IMR-90 (cell line): ENCODE measurements around the gene ACAP2. TPM values are rescaled to one million over a fixed set of nuclear protein-coding genes. Genes with fewer than 3 reads are reported as not detected.

ENCODE experiments used
- ATAC-seq: fragments of 200-7000 bp; cut with Tn5 transposase; 2 replicates; pipeline ENCODE4 v1.9.1; 2020; ENCODE audit warnings: low read depth, mild to moderate bottlenecking, moderate library complexity
- BruUV-seq: library from RNA; stranded (reverse); fragments of 400-500 nt; replicated peaks from 2 replicates; lab custom pipeline; 2021; lab: Mats Ljungman, UMichigan
- CTCF ChIA-PET: fragments of 300-600 bp; formaldehyde crosslinking; extraction: SDS; loops from one replicate; lab custom pipeline; 2021; ENCODE audit warnings: antibody characterized with exemption; lab: Yijun Ruan, JAX
- POLR2A ChIA-PET: fragments of 300-600 bp; sonication (Branson Sonifier 250); formaldehyde crosslinking; loops from one replicate; lab custom pipeline; 2022; ENCODE audit warnings: antibody characterized with exemption; ENCODE audit not compliant: unreplicated experiment; lab: Charles Lee
- DNase-seq: peaks from one replicate; pipeline ENCODE4 v3.0.0; 2013
- H2AFZ ChIP-seq: replicated peaks from 2 replicates; pipeline ENCODE3; 2013; ENCODE audit warnings: low read length, mild to moderate bottlenecking; ENCODE audit not compliant: poor library complexity
- H2AK5ac ChIP-seq: 2 replicates; pipeline ENCODE4 v1.6.1; 2013; ENCODE audit warnings: low read depth, low read length, inconsistent platforms
- H2AK9ac ChIP-seq: replicated peaks from 2 replicates; pipeline ENCODE3; 2013; ENCODE audit warnings: mild to moderate bottlenecking, low read depth, low read length, moderate library complexity; ENCODE audit not compliant: poor library complexity
- H2BK120ac ChIP-seq: 2 replicates; pipeline ENCODE4 v1.6.1; 2013; ENCODE audit warnings: low read depth, low read length, inconsistent platforms
- H2BK15ac ChIP-seq: 3 replicates; pipeline ENCODE4 v1.6.1; 2013; ENCODE audit warnings: low read depth, low read length, inconsistent platforms
- H2BK20ac ChIP-seq: 2 replicates; pipeline ENCODE4 v1.6.1; 2013; ENCODE audit warnings: low read depth, mild to moderate bottlenecking, inconsistent platforms, low read length, moderate library complexity
- H2BK5ac ChIP-seq: 2 replicates; pipeline ENCODE4 v1.6.1; 2013; ENCODE audit warnings: mild to moderate bottlenecking, low read depth, low read length, inconsistent platforms; ENCODE audit not compliant: poor library complexity, severe bottlenecking
- H3K14ac ChIP-seq: replicated peaks from 2 replicates; pipeline ENCODE4 v1.6.1; 2013; ENCODE audit warnings: low read depth, low read length, inconsistent platforms
- H3K18ac ChIP-seq: 2 replicates; pipeline ENCODE4 v1.6.1; 2013; ENCODE audit warnings: low read depth, low read length, control low read depth
- H3K23ac ChIP-seq: 2 replicates; pipeline ENCODE4 v1.6.1; 2013; ENCODE audit warnings: low read depth, low read length, inconsistent platforms
- H3K27ac ChIP-seq: 2 replicates; pipeline ENCODE4 v1.5.1; 2013; ENCODE audit warnings: mild to moderate bottlenecking, control low read depth, low read length; ENCODE audit not compliant: insufficient read depth
- H3K27me3 ChIP-seq: 2 replicates; pipeline ENCODE4 v1.6.1; 2013; ENCODE audit warnings: low read length; ENCODE audit not compliant: control insufficient read depth, insufficient read depth
- H3K36me3 ChIP-seq: 2 replicates; pipeline ENCODE4 v1.6.1; 2013; ENCODE audit warnings: low read length, mixed read lengths; ENCODE audit not compliant: control insufficient read depth, insufficient read depth
- H3K4ac ChIP-seq: 2 replicates; pipeline ENCODE4 v1.6.1; 2013; ENCODE audit warnings: low read depth, low read length, inconsistent platforms
- H3K4me1 ChIP-seq: 2 replicates; pipeline ENCODE4 v1.6.1; 2013; ENCODE audit warnings: low read length, mixed read lengths; ENCODE audit not compliant: control insufficient read depth, insufficient read depth
- H3K4me2 ChIP-seq: 2 replicates; pipeline ENCODE4 v1.6.1; 2013; ENCODE audit warnings: low read depth, mild to moderate bottlenecking, control low read depth, low read length, moderate library complexity
- H3K4me3 ChIP-seq: 2 replicates; pipeline ENCODE4 v1.5.1; 2013; ENCODE audit warnings: low read depth, mild to moderate bottlenecking, control low read depth, low read length, moderate library complexity; ENCODE audit not compliant: insufficient read depth
- H3K56ac ChIP-seq: 2 replicates; pipeline ENCODE4 v1.6.1; 2013; ENCODE audit warnings: low read length, inconsistent platforms; ENCODE audit not compliant: insufficient read depth; ENCODE audit errors: extremely low read depth
- H3K79me1 ChIP-seq, 2 experiments: 2 replicates each; pipeline ENCODE4 v1.6.1; 2013; ENCODE audit warnings: low read length in 2 of 2, inconsistent platforms in 1 of 2, low read depth in 1 of 2
- H3K9ac ChIP-seq: 2 replicates; pipeline ENCODE4 v1.6.1; 2013; ENCODE audit warnings: low read depth, low read length, control low read depth
- H3K9me1 ChIP-seq: 2 replicates; pipeline ENCODE4 v1.6.1; 2013; ENCODE audit warnings: low read length, inconsistent platforms; ENCODE audit not compliant: insufficient read depth
- H3K9me3 ChIP-seq: 2 replicates; pipeline ENCODE4 v1.6.1; 2013; ENCODE audit warnings: low read length; ENCODE audit not compliant: control insufficient read depth, insufficient read depth
- H4K20me1 ChIP-seq: 2 replicates; pipeline ENCODE4 v1.6.1; 2013; ENCODE audit warnings: low read length, inconsistent platforms; ENCODE audit not compliant: insufficient read depth
- H4K5ac ChIP-seq: 2 replicates; pipeline ENCODE4 v1.6.1; 2013; ENCODE audit warnings: mild to moderate bottlenecking, low read depth, low read length, control low read depth
- H4K8ac ChIP-seq, 2 experiments: 2 replicates each; pipeline ENCODE4 v1.6.1; 2013; ENCODE audit warnings: low read depth in 2 of 2, low read length in 2 of 2, control low read depth in 1 of 2, inconsistent platforms in 1 of 2
- H4K91ac ChIP-seq: 2 replicates; pipeline ENCODE4 v1.6.1; 2013; ENCODE audit warnings: low read depth, low read length, inconsistent platforms; ENCODE audit not compliant: insufficient read depth
- BHLHE40 ChIP-seq: fragments of 150-350 bp; IDR thresholded peaks from 2 replicates; pipeline ENCODE4 v1.6.1; 2016; ENCODE audit warnings: mild to moderate bottlenecking, low read depth, low read length
- CEBPB ChIP-seq: IDR thresholded peaks from 2 replicates; pipeline ENCODE4 v1.6.1; 2012; ENCODE audit warnings: low read depth, low read length, improper control_type of control experiment
- CTCF ChIP-seq: conservative IDR thresholded peaks from 2 replicates; pipeline ENCODE4 v1.5.1; 2012; ENCODE audit warnings: mild to moderate bottlenecking, low read depth, low read length, improper control_type of control experiment
- ELK1 ChIP-seq: fragments of 150-350 bp; IDR thresholded peaks from 2 replicates; pipeline ENCODE4 v1.6.1; 2016; ENCODE audit warnings: low read depth, mild to moderate bottlenecking, low read length, moderate library complexity, borderline replicate concordance
- FOS ChIP-seq: fragments of 150-350 bp; IDR thresholded peaks from 2 replicates; pipeline ENCODE4 v1.6.1; 2016; ENCODE audit warnings: low read depth, low read length
- MAFK ChIP-seq: IDR thresholded peaks from 2 replicates; pipeline ENCODE4 v1.6.1; 2012; ENCODE audit warnings: low read depth, low read length, improper control_type of control experiment
- MXI1 ChIP-seq: IDR thresholded peaks from 2 replicates; pipeline ENCODE4 v1.6.1; 2012; ENCODE audit warnings: low read depth, mild to moderate bottlenecking, low read length, moderate library complexity, borderline replicate concordance
- NFE2L2 ChIP-seq: fragments of 150-350 bp; IDR thresholded peaks from 2 replicates; pipeline ENCODE4 v1.6.1; 2016; ENCODE audit warnings: low read depth, mild to moderate bottlenecking, low read length
- POLR2A ChIP-seq: IDR thresholded peaks from 2 replicates; pipeline ENCODE4 v1.6.1; 2012; ENCODE audit warnings: mild to moderate bottlenecking, low read depth, low read length
- RAD21 ChIP-seq: IDR thresholded peaks from 2 replicates; pipeline ENCODE4 v1.6.1; 2012; ENCODE audit warnings: low read length, improper control_type of control experiment
- RCOR1 ChIP-seq: IDR thresholded peaks from 2 replicates; pipeline ENCODE4 v1.6.1; 2012; ENCODE audit warnings: mild to moderate bottlenecking, low read length, improper control_type of control experiment; ENCODE audit not compliant: insufficient replicate concordance
- RFX5 ChIP-seq: IDR thresholded peaks from 2 replicates; pipeline ENCODE4 v1.8.0; 2012; ENCODE audit warnings: low read depth, mild to moderate bottlenecking, low read length, moderate library complexity
- SMC3 ChIP-seq: fragments of 150-350 bp; IDR thresholded peaks from 2 replicates; pipeline ENCODE4 v1.6.1; 2016; ENCODE audit warnings: low read depth, mild to moderate bottlenecking, antibody characterized with exemption, low read length, moderate library complexity
- USF2 ChIP-seq: fragments of 150-350 bp; IDR thresholded peaks from 2 replicates; pipeline ENCODE4 v1.6.1; 2017; ENCODE audit warnings: mild to moderate bottlenecking, antibody characterized with exemption, low read length, low read depth
- WGBS, 2 experiments: methylation state at CpG; one replicate each; pipeline versions ENCODE4 v1.1.5 to v1.1.7; 2013; ENCODE audit warnings: missing lambda C conversion rate in 2 of 2; ENCODE audit not compliant: insufficient read length in 1 of 2; ENCODE audit errors: extremely low coverage in 2 of 2; 5-methylcytosine and 5-hydroxymethylcytosine counted together
- dilution Hi-C: fragments of 300-500 bp; cut with HindIII; formaldehyde crosslinking; loops from one replicate; pipeline ENCODE4 v1.14.3; 2018; ENCODE audit warnings: low sequenced_read_pairs; ENCODE audit not compliant: unreplicated experiment
- in situ Hi-C: fragments of 300-500 bp; cut with MboI; formaldehyde crosslinking; loops from 3 replicates; pipeline ENCODE4 v1.14.3; 2019; ENCODE audit warnings: low sequenced_read_pairs, inconsistent platforms, mixed read lengths
- intact Hi-C: fragments of 100-400 bp; cut with micrococcal nuclease; formaldehyde crosslinking; loops from 2 replicates; pipeline ENCODE4 v1.10.0; 2022
- polyA plus RNA-seq, 3 experiments: library from polyadenylated mRNA; depleted of rRNA; stranded (reverse); fragments of >200 nt; gene quantifications; 2 replicates each; pipeline ENCODE4 v1.2.3, GENCODE V29; 2012; ENCODE audit warnings: low replicate concordance in 1 of 3
- total RNA-seq: library from RNA; depleted of rRNA; stranded (reverse); fragments of >200 nt; gene quantifications from 2 replicates; pipeline ENCODE4 v1.2.3, GENCODE V29; 2012

The ACAP2 gene
- total and polyA plus RNA-seq, 2 of the 4 experiments (the other 2 are of a cell fraction): 11.9 to 35.1 TPM

- Histone ChIP-seq H4K5ac (no peak overlapping the region), H2BK120ac (no peak overlapping the region), H2AK9ac (no peak overlapping the region), H2BK15ac (no peak overlapping the region), H3K4me1 (peaks cover 7% of the 10 kb centered on the region), H3K4ac (no peak overlapping the region), H3K18ac (no peak overlapping the region), H3K9me3 (no peaks in the 10 kb centered on the region), H3K4me3 (no peak overlapping the region), H4K20me1 (peaks cover 16% of the 10 kb centered on the region), H3K79me1 (peaks cover 28 to 68% of the 10 kb centered on the region in 2 experiments), H3K56ac (no peak overlapping the region), H3K4me2 (no peak overlapping the region), H2AK5ac (no peak overlapping the region), H2AFZ (no peak overlapping the region), H3K27ac (no peak overlapping the region), H3K36me3 (peaks cover 3% of the 10 kb centered on the region; the same call in 1 of the 2 replicates), H3K14ac (no peak overlapping the region), H3K27me3 (no peaks in the 10 kb centered on the region), H2BK5ac (no peak overlapping the region), H4K91ac (no peak overlapping the region), H4K8ac (no peak overlapping the region), H3K9ac (no peak overlapping the region), H3K9me1 (peaks cover 18% of the 10 kb centered on the region; the same call in 1 of the 2 replicates), H2BK20ac (no peak overlapping the region), H3K23ac (no peak overlapping the region)
- ChIA-PET POLR2A (no interaction called here), CTCF (interaction anchor here (0.7 kb wide), 1 partner anchor 391 kb away, joined by 3 read pairs; no protein-coding TSS in a partner anchor)
- in situ Hi-C loops: loop anchor here (5.0 kb wide), 1 partner anchor 589 kb away; no protein-coding TSS in a partner anchor
- TF ChIP-seq RCOR1 (no peak), MXI1 (no peak), USF2 (no peak), CTCF (no peak), NFE2L2 (no peak), FOS (no peak), RAD21 (no peak), MAFK (no peak), POLR2A (no peak), CEBPB (no peak), SMC3 (no peak), RFX5 (no peak), BHLHE40 (no peak), ELK1 (no peak)
- ATAC-seq: no peak
- no CpG with 5 or more reads among the region's 5 CpGs for WGBS, 2 experiments
- intact Hi-C loops: no loop called here
- no TSS peak for BruUV-seq
- no peak for DNase-seq
- dilution Hi-C loops: no loop called here
These were observed 176.4 kb downstream of the ACAP2 start for GRCh38 chr3:195266428-195266827.
